GM12873 (cell line): ENCODE results near the gene RNH1.

Source experiments
- CTCF ChIP-seq: IDR thresholded peaks from 2 replicates; pipeline ENCODE4 v1.5.1; 2012; ENCODE audit warnings: low read depth, mild to moderate bottlenecking, moderate library complexity, low read length, control low read depth; ENCODE audit not compliant: insufficient read depth; ENCODE audit errors: missing control alignments

RNH1 gene

GRCh38 chr11:512761-513595 is 5.9 kb upstream of the RNH1 start:
- no peak for TF ChIP-seq CTCF

GRCh38 chr11:508956-509355 is 1.9 kb upstream of the RNH1 start:
- TF ChIP-seq CTCF, result no peak

GRCh38 chr11:507727-508515 is 879 bp upstream of the RNH1 start:
- TF ChIP-seq CTCF, result no peak

GRCh38 chr11:506238-506994 is 626 bp downstream of the RNH1 start:
- no peak for TF ChIP-seq CTCF

- TF ChIP-seq CTCF, result no peak
Measured at GRCh38 chr11:504994-505344, 2.1 kb downstream of the RNH1 start.

GRCh38 chr11:504053-504993 is 2.7 kb downstream of the RNH1 start:
- no peak for TF ChIP-seq CTCF
